Naive B cell (primary cell): ENCODE measurements around the gene KHDC4. TPM values are rescaled to one million over a fixed set of nuclear protein-coding genes. Genes with fewer than 3 reads are reported as not detected.
A peak's percentile ranks its signal among the peaks of the same experiment; 100 is the strongest.

Experiments
- ATAC-seq, 2 donors: fragments of 150-1000 bp; cut with Tn5 transposase; 2 replicates each; pipeline ENCODE4 v1.10.0; 2021; ENCODE audit warnings: low read depth in 2 of 2, mild to moderate bottlenecking in 2 of 2, moderate library complexity in 2 of 2
- DNase-seq: peaks from one replicate; pipeline ENCODE4 v3.0.0; 2022
- H3K27ac Mint-ChIP-seq, 6 donors: one replicate each; pipeline ENCODE4 v1.8.0; 2020 to 2022; ENCODE audit warnings: mild to moderate bottlenecking in 6 of 6, mixed read lengths in 6 of 6, moderate library complexity in 5 of 6, inconsistent platforms in 2 of 6
- H3K27me3 Mint-ChIP-seq, 3 donors: one replicate each; pipeline ENCODE4 v1.8.0; 2021 to 2022; ENCODE audit warnings: mixed read lengths in 3 of 3, mild to moderate bottlenecking in 1 of 3
- H3K36me3 Mint-ChIP-seq, 2 donors: one replicate each; pipeline ENCODE4 v1.8.0; 2020 to 2022; ENCODE audit warnings: mixed read lengths in 2 of 2, inconsistent platforms in 1 of 2, mild to moderate bottlenecking in 1 of 2
- H3K4me1 Mint-ChIP-seq, 3 donors: one replicate each; pipeline ENCODE4 v1.8.0; 2020 to 2022; ENCODE audit warnings: mixed read lengths in 3 of 3, inconsistent platforms in 1 of 3, mild to moderate bottlenecking in 1 of 3, moderate library complexity in 1 of 3
- H3K4me3 Mint-ChIP-seq, 8 donors: one replicate each; pipeline ENCODE4 v1.8.0; 2020 to 2022; ENCODE audit warnings: mild to moderate bottlenecking in 8 of 8, mixed read lengths in 8 of 8, moderate library complexity in 8 of 8, inconsistent platforms in 2 of 8
- H3K9me3 Mint-ChIP-seq, 7 donors: one replicate each; pipeline ENCODE4 v1.8.0; 2020 to 2022; ENCODE audit warnings: mixed read lengths in 7 of 7, mild to moderate bottlenecking in 5 of 7, inconsistent platforms in 2 of 7, moderate library complexity in 1 of 7
- polyA plus RNA-seq, 6 donors: library from polyadenylated mRNA; unstranded; fragments of 300-500 nt; fragmentation: Illumina TruSeq; gene quantifications; one replicate each; pipeline ENCODE4 v1.2.3, GENCODE V29; 2021; ENCODE audit warnings: low read depth in 6 of 6

Gene KHDC4
- polyA plus RNA-seq, 6 donors from 2014 or later: 5.5 to 10.7 (median 7.2) TPM

GRCh38 chr1:155975375-155976061 is 41.3 kb upstream of the KHDC4 start:
- Mint-ChIP-seq H3K36me3 (peaks cover 7 to 29% of the 10 kb centered on the region in 2 donors), H3K27me3 (no peaks in the 10 kb centered on the region), H3K4me3 (peak overlapping the region; percentile 93 to 99 (median 98)), H3K4me1 (peaks cover 80 to 84% (median 83%) of the 10 kb centered on the region in 3 donors), H3K27ac (peak overlapping the region; percentile 43 to 98 (median 92)), H3K9me3 (no peaks in the 10 kb centered on the region)
- DNase-seq (no peak), ATAC-seq (no peak)

- H3K27me3 Mint-ChIP-seq: no peaks in the 10 kb centered on the region
- H3K4me3 Mint-ChIP-seq: peak overlapping the region; percentile 93 to 99 (median 98)
- H3K36me3 Mint-ChIP-seq: peaks cover 14 to 39% of the 10 kb centered on the region in 2 donors
- peak overlapping the region; percentile 68 to 98 (median 82) for H3K27ac Mint-ChIP-seq
- H3K9me3 Mint-ChIP-seq: no peaks in the 10 kb centered on the region
- peaks cover 81 to 84% (median 83%) of the 10 kb centered on the region in 3 donors for H3K4me1 Mint-ChIP-seq
- no peak for ATAC-seq
- DNase-seq: no peak
These were observed 40.2 kb upstream of the KHDC4 start for GRCh38 chr1:155974208-155975115.

- Mint-ChIP-seq H3K4me1 (peaks cover 81 to 86% (median 84%) of the 10 kb centered on the region in 3 donors), H3K27me3 (no peaks in the 10 kb centered on the region), H3K9me3 (no peaks in the 10 kb centered on the region), H3K4me3 (peak overlapping the region; percentile 68 to 99 (median 96)), H3K36me3 (peaks cover 14 to 47% of the 10 kb centered on the region in 2 donors), H3K27ac (peak overlapping the region in 5 of 6 donors; percentile 63 to 98 (median 75))
- ATAC-seq (no peak), DNase-seq (no peak)
These were observed 39.5 kb upstream of the KHDC4 start for GRCh38 chr1:155973723-155974122.

- Mint-ChIP-seq H3K36me3 (peaks cover 14 to 53% of the 10 kb centered on the region in 2 donors), H3K27ac (peak overlapping the region; percentile 85 to 94 (median 91)), H3K4me3 (peak overlapping the region in 7 of 8 donors; percentile 68 to 98 (median 90)), H3K27me3 (no peaks in the 10 kb centered on the region), H3K4me1 (peaks cover 93 to 99% (median 96%) of the 10 kb centered on the region in 3 donors), H3K9me3 (no peaks in the 10 kb centered on the region)
- ATAC-seq: no peak
- no peak for DNase-seq
These were observed 37.9 kb upstream of the KHDC4 start for GRCh38 chr1:155971910-155972809.

- Mint-ChIP-seq H3K36me3 (peaks cover 14 to 51% of the 10 kb centered on the region in 2 donors), H3K4me1 (peaks cover 92 to 97% (median 96%) of the 10 kb centered on the region in 3 donors), H3K27me3 (no peaks in the 10 kb centered on the region), H3K27ac (peak overlapping the region; percentile 91 to 98 (median 95)), H3K9me3 (no peaks in the 10 kb centered on the region), H3K4me3 (peak overlapping the region; percentile 74 to 95 (median 89))
- ATAC-seq: peak; percentile 98
- peak; percentile 69 for DNase-seq
These were observed 36.4 kb upstream of the KHDC4 start for GRCh38 chr1:155970531-155971167.

GRCh38 chr1:155969377-155969791 is 35.2 kb upstream of the KHDC4 start:
- Mint-ChIP-seq H3K9me3 (no peaks in the 10 kb centered on the region), H3K4me3 (peak overlapping the region in 6 of 8 donors; percentile 41 to 95 (median 85)), H3K4me1 (peaks cover 84 to 88% (median 85%) of the 10 kb centered on the region in 3 donors), H3K27ac (peak overlapping the region in 4 of 6 donors; percentile 41 to 97 (median 91)), H3K27me3 (no peaks in the 10 kb centered on the region), H3K36me3 (peaks cover 14 to 49% of the 10 kb centered on the region in 2 donors)
- ATAC-seq (no peak), DNase-seq (no peak)

- Mint-ChIP-seq H3K4me3 (peak overlapping the region in 6 of 8 donors; percentile 39 to 93 (median 68)), H3K27ac (peak overlapping the region in 5 of 6 donors; percentile 81 to 97 (median 93)), H3K36me3 (peaks cover 14 to 52% of the 10 kb centered on the region in 2 donors), H3K4me1 (peaks cover 77 to 84% (median 82%) of the 10 kb centered on the region in 3 donors), H3K27me3 (no peaks in the 10 kb centered on the region), H3K9me3 (no peaks in the 10 kb centered on the region)
- DNase-seq (no peak), ATAC-seq (no peak)
These were observed 34.5 kb upstream of the KHDC4 start for GRCh38 chr1:155968670-155969069.

- Mint-ChIP-seq H3K27me3 (no peaks in the 10 kb centered on the region), H3K36me3 (peaks cover 11 to 52% of the 10 kb centered on the region in 2 donors), H3K27ac (peak overlapping the region; percentile 92 to 97 (median 94)), H3K4me1 (peaks cover 71 to 80% (median 76%) of the 10 kb centered on the region in 3 donors), H3K9me3 (no peaks in the 10 kb centered on the region), H3K4me3 (peak overlapping the region in 7 of 8 donors; percentile 2 to 93 (median 74))
- no peak for DNase-seq
- ATAC-seq: no peak
These were observed 33.8 kb upstream of the KHDC4 start for GRCh38 chr1:155968051-155968400.

- ATAC-seq (peak in 1 of 2 donors; percentile 21), DNase-seq (no peak)
- peak overlapping the region; percentile 43 to 93 (median 76) for H3K4me3 Mint-ChIP-seq
- peaks cover 70 to 76% (median 75%) of the 10 kb centered on the region in 3 donors for H3K4me1 Mint-ChIP-seq
- peaks cover 7 to 52% of the 10 kb centered on the region in 2 donors for H3K36me3 Mint-ChIP-seq
- H3K9me3 Mint-ChIP-seq: no peaks in the 10 kb centered on the region
- H3K27ac Mint-ChIP-seq: peak overlapping the region; percentile 92 to 97 (median 94)
- no peaks in the 10 kb centered on the region for H3K27me3 Mint-ChIP-seq
These were observed 33.3 kb upstream of the KHDC4 start for GRCh38 chr1:155967341-155968050.

GRCh38 chr1:155966750-155967149 is 32.5 kb upstream of the KHDC4 start:
- Mint-ChIP-seq H3K27ac (peak overlapping the region in 5 of 6 donors; percentile 79 to 97 (median 93)), H3K9me3 (no peaks in the 10 kb centered on the region), H3K27me3 (no peaks in the 10 kb centered on the region), H3K36me3 (peaks cover 7 to 57% of the 10 kb centered on the region in 2 donors), H3K4me1 (peaks cover 68 to 75% (median 73%) of the 10 kb centered on the region in 3 donors), H3K4me3 (peak overlapping the region in 6 of 8 donors; percentile 43 to 93 (median 68))
- ATAC-seq (no peak), DNase-seq (no peak)

GRCh38 chr1:155966135-155966534 is 31.9 kb upstream of the KHDC4 start:
- peak overlapping the region in 3 of 8 donors; percentile 26 to 93 (median 42) for H3K4me3 Mint-ChIP-seq
- peaks cover 68 to 75% (median 72%) of the 10 kb centered on the region in 3 donors for H3K4me1 Mint-ChIP-seq
- H3K27ac Mint-ChIP-seq: peak overlapping the region in 5 of 6 donors; percentile 66 to 93 (median 88)
- H3K36me3 Mint-ChIP-seq: peaks cover 7 to 62% of the 10 kb centered on the region in 2 donors
- DNase-seq: no peak
- H3K27me3 Mint-ChIP-seq: no peaks in the 10 kb centered on the region
- H3K9me3 Mint-ChIP-seq: no peaks in the 10 kb centered on the region
- ATAC-seq: no peak
